GM18520 (cell line): ENCODE results near the gene MUS81.
"Not testable (repeated sequence)": the region's sequence is repeated elsewhere in the genome, so short reads cannot be mapped to it uniquely, and the experiment has no call there.

Experiments
- ATAC-seq: cut with Tn5 transposase; IDR thresholded peaks from one replicate; pipeline ENCODE4 v1.9.1; 2021; ENCODE audit not compliant: unreplicated experiment

Gene MUS81

DNA sequence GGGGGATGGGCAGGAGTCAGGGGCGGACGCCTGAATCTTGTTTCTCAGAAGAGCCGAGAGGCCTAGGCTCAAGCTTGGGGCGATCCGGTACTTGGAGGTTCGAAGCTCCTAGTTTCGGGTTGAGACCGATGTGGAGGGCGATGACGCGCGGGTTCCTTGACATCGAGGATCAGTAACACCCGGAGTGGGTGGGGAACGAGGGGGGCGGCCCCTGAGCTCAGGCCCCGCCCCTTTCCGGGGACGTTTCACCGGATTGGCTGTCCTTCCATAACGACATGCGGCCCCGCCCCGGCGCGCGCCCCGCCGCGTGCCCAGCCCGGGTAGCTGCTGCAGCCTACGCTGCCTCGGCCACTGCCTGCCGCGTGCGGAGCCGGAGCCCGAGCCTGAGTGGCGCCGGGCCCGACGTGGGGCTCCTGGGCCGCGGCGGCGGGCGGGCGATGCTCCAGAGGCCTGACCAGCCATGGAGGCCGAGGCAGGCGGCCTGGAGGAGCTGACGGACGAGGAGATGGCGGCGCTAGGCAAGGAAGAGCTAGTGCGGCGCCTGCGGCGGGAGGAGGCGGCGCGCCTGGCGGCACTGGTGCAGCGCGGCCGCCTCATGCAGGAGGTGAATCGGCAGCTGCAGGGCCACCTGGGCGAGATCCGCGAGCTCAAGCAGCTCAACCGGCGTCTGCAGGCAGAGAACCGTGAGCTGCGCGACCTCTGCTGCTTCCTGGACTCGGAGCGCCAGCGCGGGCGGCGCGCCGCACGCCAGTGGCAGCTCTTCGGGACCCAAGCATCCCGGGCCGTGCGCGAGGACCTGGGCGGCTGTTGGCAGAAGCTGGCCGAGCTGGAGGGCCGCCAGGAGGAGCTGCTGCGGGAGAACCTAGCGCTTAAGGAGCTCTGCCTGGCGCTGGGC lies 30.3 kb downstream of the MUS81 start, which contains the start of gene CCDC85B:
Gene CCDC85B, plus strand, starts transcription at position 350 of the 895 bp plus-strand sequence. Its CDS starts 111 bp downstream, at position 461.
- peak; percentile 49 for ATAC-seq

DNA sequence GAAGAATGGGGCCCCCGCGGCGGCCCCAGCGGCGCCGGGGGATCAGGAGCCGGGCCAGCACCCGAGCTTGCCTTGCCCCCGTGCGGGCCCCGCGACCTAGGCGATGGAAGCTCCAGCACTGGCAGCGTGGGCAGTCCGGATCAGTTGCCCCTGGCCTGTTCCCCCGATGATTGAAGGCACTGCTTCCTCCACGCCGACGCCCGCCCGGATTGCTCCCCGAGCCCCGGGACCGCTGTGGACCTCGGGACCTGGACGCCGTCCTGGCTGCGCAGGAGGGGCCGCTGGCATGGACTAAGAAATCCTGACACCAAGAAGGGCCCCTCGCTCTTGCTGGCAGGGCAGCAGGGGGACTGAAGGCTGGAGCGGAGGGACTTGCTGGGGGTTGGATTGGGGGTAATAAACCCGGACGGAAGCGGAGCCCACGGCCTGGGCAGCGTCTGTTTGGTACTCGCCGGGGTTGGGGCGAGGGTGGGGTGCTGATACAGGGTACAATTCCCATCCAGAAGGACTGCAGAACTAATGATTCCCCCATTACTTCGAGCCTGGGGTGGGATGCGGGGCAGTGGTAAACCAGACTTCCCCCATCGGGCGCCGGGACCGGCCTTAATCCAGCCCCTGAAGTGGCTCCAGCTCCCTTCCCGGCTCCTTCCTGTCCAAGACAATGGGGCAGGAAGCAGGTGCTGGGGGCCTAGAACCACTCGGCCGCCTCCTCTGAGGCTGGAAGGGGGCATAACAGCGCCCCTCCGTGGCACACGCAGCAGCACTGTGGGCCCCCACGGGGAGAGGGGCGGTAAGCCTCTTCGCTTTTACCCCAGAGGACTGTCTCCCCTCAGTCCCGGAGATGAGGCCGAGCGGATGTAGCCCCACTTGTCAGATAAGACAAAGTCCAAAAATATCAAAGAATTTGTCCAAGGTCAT lies 31.2 kb downstream of the MUS81 start:
- no peak for ATAC-seq

DNA sequence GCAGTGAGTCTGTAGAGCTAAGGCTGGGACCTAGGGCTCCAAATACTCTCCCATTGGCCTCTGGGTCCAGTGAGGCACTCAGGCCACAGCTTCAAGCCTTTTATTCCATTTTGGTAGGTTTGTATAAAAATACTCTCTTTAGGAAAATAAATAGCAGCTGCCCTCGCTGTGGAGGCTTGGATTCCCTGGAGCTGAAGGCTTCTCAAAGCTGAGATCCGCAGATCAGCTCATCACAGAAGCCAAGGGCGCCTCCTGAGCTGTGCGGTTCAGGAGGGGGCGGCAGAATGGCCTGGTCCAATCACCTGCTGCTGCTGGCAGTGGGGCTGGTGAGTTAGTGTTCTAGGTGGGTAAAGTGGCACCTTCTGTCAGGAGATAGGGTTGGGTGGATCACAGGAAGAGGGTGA lies 31.9 kb downstream of the MUS81 start:
- not testable (repeated sequence) for ATAC-seq

DNA sequence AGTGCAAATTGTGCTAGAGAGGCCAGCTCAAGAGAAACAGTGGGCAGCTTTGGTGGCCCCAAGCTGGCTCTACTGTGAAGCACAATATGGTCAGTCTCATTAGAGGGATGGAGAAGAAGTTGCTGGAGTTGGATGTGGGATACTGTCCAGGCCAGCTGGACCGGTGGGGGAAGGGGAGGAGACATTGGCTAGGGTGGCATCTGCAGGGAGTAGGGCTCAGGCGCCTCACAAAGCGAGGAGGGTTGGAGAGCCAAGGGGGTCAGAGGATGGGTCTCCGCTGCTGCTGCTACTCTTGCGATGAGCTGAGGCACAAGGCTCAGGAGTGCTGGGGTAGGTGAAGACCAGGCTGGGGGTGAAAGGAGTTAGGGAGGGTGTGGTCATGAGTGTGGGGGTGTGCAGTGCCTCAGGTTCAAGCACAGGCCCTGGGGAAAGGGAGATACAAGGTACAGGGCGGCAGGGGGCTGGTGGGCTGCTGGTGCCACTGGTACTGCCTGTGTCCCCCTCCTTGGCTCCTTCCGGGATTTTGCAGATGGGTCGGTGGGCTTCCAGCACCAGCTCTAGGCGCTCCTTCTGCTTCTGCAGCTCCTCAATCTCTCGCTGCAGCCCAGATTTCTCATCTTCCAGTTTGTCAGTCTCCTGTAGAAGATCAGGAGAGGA lies 32.6 kb downstream of the MUS81 start:
- no peak for ATAC-seq

DNA sequence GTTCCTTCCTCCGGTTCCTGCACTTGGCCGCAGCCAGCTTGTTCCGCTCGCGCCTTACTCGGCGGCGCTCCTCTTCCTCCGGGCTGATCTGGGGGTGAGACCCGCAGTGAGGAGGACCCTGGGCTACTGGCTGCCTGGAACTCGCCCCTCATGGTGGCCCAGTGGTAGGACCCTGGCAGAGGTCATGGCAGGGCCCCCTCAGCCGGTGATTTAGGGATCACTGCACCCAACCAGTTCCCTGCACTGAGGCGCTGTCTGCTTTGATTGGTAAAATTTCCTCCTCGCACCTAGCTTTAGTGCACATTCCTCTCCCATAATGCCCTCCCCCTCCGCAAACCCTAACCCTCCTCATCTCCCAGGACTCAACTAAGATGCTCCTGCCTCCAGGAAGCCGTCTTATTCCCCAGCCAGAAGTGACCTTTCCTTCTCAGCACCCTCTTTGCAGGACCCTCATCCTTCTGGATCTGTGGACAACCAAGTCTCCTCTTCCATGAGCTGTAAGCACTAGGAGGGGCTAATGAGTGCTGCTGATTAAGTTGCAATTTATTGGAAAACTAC lies 33.9 kb downstream of the MUS81 start:
- ATAC-seq = no peak

DNA sequence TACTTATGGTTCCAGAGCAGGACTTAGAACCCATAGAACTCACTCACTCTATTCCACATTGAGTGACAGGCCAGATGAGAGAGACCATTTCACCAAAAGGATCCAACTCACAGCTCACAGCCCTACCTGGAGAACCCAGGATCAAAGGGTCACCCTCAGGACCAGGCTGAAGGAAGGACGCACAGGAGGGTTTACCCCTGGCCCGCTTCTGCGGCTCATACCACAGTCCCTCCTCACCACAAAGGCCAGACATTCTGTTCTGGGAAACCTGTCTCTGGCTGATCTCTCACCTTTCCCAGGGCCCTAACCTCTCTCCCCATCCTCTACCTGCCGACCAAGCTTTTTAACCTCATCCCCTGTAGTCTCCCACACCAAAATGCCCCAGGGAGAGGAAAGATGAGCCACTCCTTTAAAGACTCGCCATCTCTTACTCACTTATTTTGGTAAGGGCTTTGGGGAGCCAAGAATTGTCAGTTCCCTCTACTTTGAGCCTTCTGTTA lies 35.3 kb downstream of the MUS81 start:
- ATAC-seq = no peak

DNA sequence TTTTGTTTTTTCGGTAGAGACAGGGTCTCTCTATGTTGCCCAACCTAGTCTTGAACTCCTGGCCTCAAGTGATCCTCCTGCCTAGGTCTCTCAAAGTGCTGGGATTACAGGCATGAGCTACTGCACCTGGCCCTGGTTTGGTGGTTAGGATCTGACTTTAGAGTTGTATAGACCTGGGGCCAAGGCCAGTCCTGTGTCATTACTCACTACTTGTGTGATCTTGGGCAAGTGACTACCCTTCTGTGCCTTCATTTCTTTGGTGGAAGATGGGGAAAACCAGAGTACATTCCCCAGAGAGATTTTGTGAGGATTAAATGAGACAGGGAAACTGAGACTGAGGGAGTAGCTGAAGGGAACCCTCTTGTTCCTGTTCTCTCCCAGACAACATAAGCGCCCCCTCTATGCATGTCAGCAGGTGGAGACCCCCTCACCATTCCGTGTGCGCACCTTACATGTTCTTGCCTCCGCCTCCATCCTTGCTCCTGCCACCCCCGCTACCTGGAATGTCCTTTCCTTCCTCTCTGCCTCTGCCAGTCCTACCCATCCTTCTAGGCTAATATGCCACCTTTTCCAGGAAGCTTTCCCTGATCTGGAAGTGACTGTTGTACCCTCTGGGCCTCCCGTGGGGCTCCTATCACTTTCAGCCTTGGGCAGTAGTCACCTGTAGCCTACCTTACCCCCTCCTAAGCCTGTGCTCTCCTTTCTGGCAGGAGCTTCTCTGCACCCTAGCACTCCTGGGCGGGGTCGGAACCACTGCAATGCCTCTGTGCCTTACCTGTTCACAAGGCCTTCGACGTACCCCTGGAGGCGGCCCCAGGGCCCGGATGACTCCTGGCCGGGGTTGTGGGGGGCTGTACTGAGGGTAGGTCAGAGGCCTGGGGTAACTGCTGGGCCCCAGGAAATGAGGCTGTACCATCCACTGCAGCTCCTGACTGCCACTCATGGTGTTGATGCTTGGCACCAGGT lies 36.1 kb downstream of the MUS81 start:
- no peak for ATAC-seq

DNA sequence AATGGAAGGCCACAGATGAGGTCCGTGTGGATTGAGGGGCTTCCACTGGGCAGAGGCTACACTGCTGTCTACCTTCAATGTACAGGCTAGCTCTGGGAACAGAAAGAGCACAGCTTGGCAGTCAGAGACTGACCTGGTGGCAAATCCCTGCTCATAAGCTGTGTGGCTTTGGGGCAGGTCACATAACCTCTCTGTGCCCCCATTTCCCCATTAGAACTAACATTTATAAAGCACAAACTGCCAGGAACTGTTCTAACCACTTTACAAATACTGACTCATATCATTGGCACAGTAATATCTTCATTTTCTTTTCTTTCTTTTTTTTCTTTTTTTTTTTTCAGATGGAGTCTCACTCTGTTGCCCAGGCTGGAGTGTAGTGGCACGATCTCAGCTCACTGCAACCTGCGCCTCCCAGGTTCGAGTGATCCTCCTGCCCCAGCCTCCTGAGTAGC lies 36.8 kb downstream of the MUS81 start:
- ATAC-seq = no peak

DNA sequence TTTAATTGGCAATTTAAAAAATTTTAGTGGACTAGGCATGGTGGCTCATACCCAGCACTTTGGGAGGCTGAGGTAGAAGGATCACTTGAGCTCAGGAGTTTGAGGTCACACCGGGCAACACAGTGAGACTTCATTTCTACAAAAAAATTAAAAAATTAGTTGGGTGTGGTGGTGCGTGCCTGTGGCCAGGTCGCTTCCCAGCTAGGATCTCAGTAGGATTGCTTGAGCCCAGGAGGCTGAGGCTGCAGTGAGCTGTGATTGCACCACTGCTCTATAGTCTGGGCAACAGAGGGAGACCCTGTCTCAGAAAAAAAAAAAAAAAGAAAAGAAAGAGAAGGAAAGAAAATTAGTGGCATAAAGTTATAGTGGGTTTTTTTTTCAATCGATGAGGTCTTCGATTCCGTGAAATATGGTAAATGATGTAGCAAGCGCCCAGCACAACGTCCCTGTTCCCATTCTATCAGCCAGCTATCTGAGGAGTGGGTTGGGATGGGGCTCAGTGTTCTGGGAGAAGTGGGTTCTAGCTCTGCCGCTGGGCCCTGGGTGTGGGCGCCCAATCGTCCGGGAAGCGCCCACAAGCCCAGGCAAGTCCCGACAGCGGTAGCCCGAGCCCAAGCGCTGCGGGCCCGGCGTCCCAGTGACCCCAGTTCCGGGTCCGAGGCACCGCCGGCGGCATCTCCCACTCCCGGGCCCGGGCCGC lies 38.6 kb downstream of the MUS81 start:
- ATAC-seq = no peak

DNA sequence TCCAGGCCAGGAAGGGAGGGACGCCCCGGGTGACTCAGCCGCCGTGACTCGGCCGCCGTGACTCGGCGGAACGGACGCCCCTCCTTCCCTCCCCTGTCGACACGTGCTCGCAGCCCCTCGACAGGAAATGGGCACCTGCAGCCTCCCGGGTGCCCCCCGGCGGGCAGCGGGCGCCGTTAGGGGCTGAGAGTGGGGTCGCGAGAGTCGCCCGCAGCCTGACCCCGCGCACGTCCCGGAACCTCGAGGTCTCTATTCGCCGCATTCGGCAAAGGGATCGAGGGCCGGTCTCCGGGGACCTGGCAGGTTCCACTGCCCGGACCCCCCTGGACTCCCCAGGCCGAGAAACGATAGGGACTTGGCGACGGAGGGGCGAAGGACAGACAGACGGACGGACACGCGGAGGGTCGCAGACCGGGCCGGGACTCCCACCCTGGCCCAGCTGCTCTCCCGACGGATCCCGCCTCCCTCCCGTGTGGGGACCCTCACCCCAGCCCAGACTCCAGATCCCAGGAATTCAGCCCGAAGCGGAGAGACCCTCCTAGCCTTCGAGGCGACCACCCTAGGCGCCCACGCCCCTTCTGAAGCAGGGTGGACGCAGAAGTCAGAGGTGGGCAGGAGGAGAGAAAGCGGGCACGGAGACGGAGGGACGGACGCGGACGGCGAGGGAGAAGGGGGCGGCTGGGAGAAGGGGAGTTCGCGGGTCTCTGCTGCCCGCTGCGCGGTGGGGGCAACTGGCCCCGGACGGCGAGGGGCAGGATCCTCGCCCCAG lies 39.3 kb downstream of the MUS81 start:
- no peak for ATAC-seq

DNA sequence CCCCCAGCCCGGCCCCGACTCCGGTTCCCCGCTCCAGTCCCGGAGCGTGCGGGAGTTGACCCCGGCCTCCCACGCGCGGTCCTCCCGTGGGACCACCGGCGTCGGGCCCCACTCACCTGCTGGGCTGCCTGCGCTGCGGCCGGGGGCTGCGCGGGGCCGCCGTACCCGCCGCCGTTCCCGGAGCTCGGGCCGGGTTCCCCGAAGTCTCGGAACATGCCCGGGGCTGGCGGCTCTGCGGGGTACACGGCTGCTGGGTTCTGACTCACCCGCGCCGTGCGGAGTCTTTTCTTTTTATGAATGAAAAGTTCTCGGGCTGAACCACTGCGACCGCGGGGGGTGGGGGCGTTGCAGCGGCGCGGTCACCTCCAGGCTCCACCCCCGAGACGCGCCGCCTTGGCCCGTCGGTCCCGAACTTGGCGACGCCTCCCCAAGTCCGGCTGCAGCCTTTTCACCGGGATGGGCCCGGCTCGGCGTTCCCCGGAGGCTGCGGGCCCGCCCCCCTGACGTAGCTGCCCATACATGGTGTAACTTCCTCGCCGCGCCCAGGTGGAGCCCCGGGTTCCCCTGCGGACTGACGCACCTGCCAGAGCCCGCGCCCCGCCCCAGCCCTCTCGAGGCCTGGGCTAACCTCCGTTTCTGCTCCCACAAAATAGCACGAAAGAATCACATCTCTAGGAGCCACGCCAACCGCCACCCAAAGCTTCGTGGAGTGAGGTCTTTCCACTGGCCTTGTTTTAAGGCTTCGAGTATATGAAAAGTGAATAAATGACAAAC lies 40.1 kb downstream of the MUS81 start, which contains the start of gene FOSL1:
Gene FOSL1, minus strand, starts transcription at position 264 of the 774 bp plus-strand sequence. Its CDS starts 49 bp downstream, at position 215.
- peak; percentile 71 for ATAC-seq

DNA sequence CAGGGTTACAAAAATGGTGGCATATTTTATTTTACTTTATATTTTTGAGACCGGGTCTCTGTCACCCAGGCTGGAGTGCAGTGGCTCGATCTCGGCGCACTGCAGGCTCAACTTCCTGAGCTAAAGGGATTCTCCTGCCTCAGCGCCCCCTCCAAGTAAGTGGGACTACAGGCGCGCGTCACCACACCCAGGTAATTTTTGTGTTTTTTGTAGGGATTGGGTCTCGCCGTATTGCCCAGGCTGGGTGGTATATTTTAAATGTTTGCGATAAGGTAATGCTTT lies 40.6 kb downstream of the MUS81 start:
- no peak for ATAC-seq

DNA sequence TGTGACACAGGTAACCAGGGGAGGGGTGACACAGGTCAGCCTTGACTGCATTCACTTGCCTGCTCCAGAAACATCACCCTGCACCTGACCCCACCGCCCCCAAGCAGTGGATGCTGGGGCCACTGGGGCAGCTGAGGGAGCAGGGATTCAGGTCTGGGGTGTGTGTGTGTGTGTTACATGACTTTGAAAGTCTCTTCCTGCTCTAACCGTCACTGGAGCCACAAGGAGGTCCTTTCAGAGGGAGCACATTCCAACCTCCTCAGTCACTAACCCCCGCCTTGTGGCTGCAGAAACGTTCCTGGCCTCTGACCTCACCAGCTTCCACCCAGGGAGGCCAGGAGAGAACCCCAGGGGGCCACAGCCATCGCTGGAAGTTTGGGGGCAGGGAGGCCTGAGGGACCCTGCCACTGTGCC lies 42.8 kb downstream of the MUS81 start:
- no peak for ATAC-seq

DNA sequence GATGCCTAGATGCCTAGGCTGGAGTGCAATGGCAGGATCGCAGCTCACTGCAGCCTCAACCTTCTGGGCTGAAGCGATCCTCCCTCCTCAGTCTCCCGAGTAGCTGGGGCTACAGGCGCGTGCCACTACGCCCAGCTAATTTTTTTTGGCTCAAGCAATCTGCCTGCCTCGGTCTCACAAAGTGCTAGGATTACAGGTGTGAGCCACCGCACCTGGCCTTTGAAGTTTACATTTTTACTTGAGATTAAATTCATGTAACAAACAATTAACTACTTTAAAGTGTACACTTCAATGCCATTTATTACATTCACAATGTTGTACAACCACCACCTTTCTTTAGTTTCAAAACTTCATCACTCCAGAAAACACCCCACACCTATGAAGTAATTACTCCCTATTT lies 43.5 kb downstream of the MUS81 start:
- no peak for ATAC-seq

DNA sequence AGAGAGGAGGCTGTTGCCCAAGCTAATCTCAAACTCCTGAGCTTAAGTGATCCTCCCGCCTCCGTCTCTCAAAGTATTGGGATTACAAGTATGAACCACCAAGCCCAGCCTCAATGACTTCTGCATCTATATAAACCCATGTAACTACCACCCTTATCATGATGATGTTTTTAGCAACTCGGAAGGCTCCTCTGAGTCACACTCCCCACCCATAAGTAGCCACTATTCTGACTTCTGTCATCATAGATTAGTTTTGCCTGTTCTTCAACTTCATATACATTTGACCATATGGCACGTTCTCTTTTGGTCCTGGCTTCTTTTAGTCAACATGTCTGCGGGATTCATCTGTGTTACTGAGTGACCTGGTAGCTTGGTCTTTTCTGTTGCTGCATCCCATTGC lies 46.4 kb downstream of the MUS81 start:
- ATAC-seq = no peak

DNA sequence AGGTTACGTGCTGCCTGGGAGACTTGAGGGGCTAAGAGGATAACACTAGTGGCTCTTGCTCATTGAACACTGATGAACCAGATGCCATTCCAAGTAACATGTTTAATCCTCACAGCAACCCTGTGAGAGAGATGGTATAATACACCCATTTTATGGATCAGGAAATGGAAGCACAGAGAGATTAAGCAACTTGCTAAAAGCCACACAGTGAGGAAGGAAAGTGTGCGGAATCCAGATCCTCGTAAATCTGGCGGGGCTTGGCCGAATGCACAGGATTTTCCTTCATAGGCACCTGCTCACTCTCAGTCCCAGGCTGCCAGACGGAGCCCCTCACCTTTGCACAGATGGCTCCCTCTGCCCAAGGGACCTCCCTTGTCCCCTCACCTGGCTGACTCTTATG lies 47.6 kb downstream of the MUS81 start:
- ATAC-seq = no peak
